ENCODE measurements around the gene ZNF784.

- no peak for TF ChIP-seq POLR2AphosphoS5 (IDR thresholded peaks at IDR 0.05; ENCODE audit: low read depth, low read length)
- TF ChIP-seq POU2F2 (IDR thresholded peaks at IDR 0.05; ENCODE audit: low read depth, low read length): no peak
Observed at GRCh38 chr19:55613930-55614710, 10.2 kb downstream of the ZNF784 start.
